ENCODE measurements around the gene MEG3.

MEG3 gene

GRCh38 chr14:100784523-100785337 is 41.2 kb upstream of the MEG3 start:
- no peak for TF ChIP-seq CTCF (IDR thresholded peaks at IDR 0.05; ENCODE audit: insufficient read depth, low read length, poor library complexity, severe bottlenecking)
- TF ChIP-seq EZH2phosphoT487 (conservative IDR thresholded peaks at IDR 0.05; ENCODE audit: low read length), result no peak
- H3K9me3 ChIP-seq (ENCODE audit: insufficient read depth, low read length), result no peaks in the 10 kb centered on the region
- no peak overlapping the region for H3K4me2 ChIP-seq (ENCODE audit: low read depth, low read length, poor library complexity, severe bottlenecking)
- no peaks in the 10 kb centered on the region for H3F3A ChIP-seq (ENCODE audit: insufficient read depth)
- no peaks in the 10 kb centered on the region for H3K27me3 ChIP-seq (ENCODE audit: low read length)
- no peaks in the 10 kb centered on the region for H3K79me2 ChIP-seq (ENCODE audit: insufficient read depth, low read length)
- no peaks in the 10 kb centered on the region for H3K36me3 ChIP-seq (ENCODE audit: low read length)
- no peaks in the 10 kb centered on the region for H3K9me2 ChIP-seq (replicated peaks; ENCODE audit: insufficient read depth, low read length)
- no peak overlapping the region for H2AFZ ChIP-seq (ENCODE audit: low read depth, low read length, severe bottlenecking)
- H4K20me1 ChIP-seq (ENCODE audit: low read depth, low read length), result no peaks in the 10 kb centered on the region
- H3K4me3 ChIP-seq (ENCODE audit: insufficient read depth, low read length, poor library complexity, severe bottlenecking), result no peak overlapping the region
- no peak overlapping the region for H3K27ac ChIP-seq (ENCODE audit: low read depth, low read length)
- H3K9ac ChIP-seq (ENCODE audit: low read length), result no peak overlapping the region

GRCh38 chr14:100785338-100785615 is 40.6 kb upstream of the MEG3 start:
- Histone ChIP-seq H4K20me1 (ENCODE audit: low read depth, low read length) (no peaks in the 10 kb centered on the region), H3K27ac (ENCODE audit: low read depth, low read length) (no peak overlapping the region), H3K9ac (ENCODE audit: low read length) (no peak overlapping the region), H3F3A (ENCODE audit: insufficient read depth) (no peaks in the 10 kb centered on the region), H3K4me2 (ENCODE audit: low read depth, low read length, poor library complexity, severe bottlenecking) (no peak overlapping the region), H3K9me3 (ENCODE audit: insufficient read depth, low read length) (no peaks in the 10 kb centered on the region), H3K36me3 (ENCODE audit: low read length) (no peaks in the 10 kb centered on the region), H2AFZ (ENCODE audit: low read depth, low read length, severe bottlenecking) (no peak overlapping the region), H3K9me2 (replicated peaks; ENCODE audit: insufficient read depth, low read length) (no peaks in the 10 kb centered on the region), H3K4me3 (ENCODE audit: insufficient read depth, low read length, poor library complexity, severe bottlenecking) (no peak overlapping the region), H3K79me2 (ENCODE audit: insufficient read depth, low read length) (no peaks in the 10 kb centered on the region), H3K27me3 (ENCODE audit: low read length) (no peaks in the 10 kb centered on the region)
- TF ChIP-seq CTCF (IDR thresholded peaks at IDR 0.05; ENCODE audit: insufficient read depth, low read length, poor library complexity, severe bottlenecking) (no peak), EZH2phosphoT487 (conservative IDR thresholded peaks at IDR 0.05; ENCODE audit: low read length) (no peak)

GRCh38 chr14:100785626-100786025 is 40.3 kb upstream of the MEG3 start:
- Histone ChIP-seq H2AFZ (ENCODE audit: low read depth, low read length, severe bottlenecking) (no peak overlapping the region), H3K36me3 (ENCODE audit: low read length) (no peaks in the 10 kb centered on the region), H3K4me3 (ENCODE audit: insufficient read depth, low read length, poor library complexity, severe bottlenecking) (no peak overlapping the region), H3K4me2 (ENCODE audit: low read depth, low read length, poor library complexity, severe bottlenecking) (no peak overlapping the region), H3K9me3 (ENCODE audit: insufficient read depth, low read length) (no peaks in the 10 kb centered on the region), H4K20me1 (ENCODE audit: low read depth, low read length) (no peaks in the 10 kb centered on the region), H3K27me3 (ENCODE audit: low read length) (no peaks in the 10 kb centered on the region), H3K27ac (ENCODE audit: low read depth, low read length) (no peak overlapping the region), H3K9me2 (replicated peaks; ENCODE audit: insufficient read depth, low read length) (no peaks in the 10 kb centered on the region), H3K79me2 (ENCODE audit: insufficient read depth, low read length) (no peaks in the 10 kb centered on the region), H3F3A (ENCODE audit: insufficient read depth) (no peaks in the 10 kb centered on the region), H3K9ac (ENCODE audit: low read length) (no peak overlapping the region)
- TF ChIP-seq CTCF (IDR thresholded peaks at IDR 0.05; ENCODE audit: insufficient read depth, low read length, poor library complexity, severe bottlenecking) (no peak), EZH2phosphoT487 (conservative IDR thresholded peaks at IDR 0.05; ENCODE audit: low read length) (no peak)
